GM23338 (cell line): ENCODE measurements around the gene ABCA7. TPM values are rescaled to one million over a fixed set of nuclear protein-coding genes. Genes with fewer than 3 reads are reported as not detected.

Experiments
- ATAC-seq: fragments of 200-7000 bp; cut with Tn5 transposase; 3 replicates; pipeline ENCODE4 v1.9.1; 2020
- DNase-seq: peaks from one replicate; pipeline ENCODE4 v3.0.0-alpha.2; 2015; ENCODE audit warnings: low spot score
- H2AFZ ChIP-seq: fragments of 200-600 bp; sonication (generic); 2 replicates; pipeline ENCODE4 v1.8.0; 2016; ENCODE audit warnings: antibody characterized with exemption, mild to moderate bottlenecking, moderate library complexity
- H3F3A ChIP-seq: fragments of 200-600 bp; sonication (generic); replicated peaks from 2 replicates; pipeline ENCODE4 v1.8.0; 2017; ENCODE audit warnings: antibody characterized with exemption, mixed run types, low read depth
- H3K27ac ChIP-seq: fragments of 200-600 bp; sonication (generic); 2 replicates; pipeline ENCODE4 v1.6.1; 2016; ENCODE audit warnings: low read depth
- H3K27me3 ChIP-seq: fragments of 200-600 bp; sonication (generic); 2 replicates; pipeline ENCODE4 v1.8.0; 2016; ENCODE audit warnings: mild to moderate bottlenecking, mixed run types, moderate library complexity; ENCODE audit not compliant: insufficient read depth
- H3K36me3 ChIP-seq: fragments of 200-600 bp; sonication (generic); 2 replicates; pipeline ENCODE4 v1.8.0; 2016; ENCODE audit warnings: mild to moderate bottlenecking; ENCODE audit not compliant: insufficient read depth
- H3K4me1 ChIP-seq: fragments of 200-600 bp; sonication (generic); 2 replicates; pipeline ENCODE4 v1.8.0; 2016; ENCODE audit warnings: mild to moderate bottlenecking, moderate library complexity; ENCODE audit not compliant: insufficient read depth
- H3K4me2 ChIP-seq: fragments of 200-600 bp; sonication (generic); 2 replicates; pipeline ENCODE4 v1.7.1; 2017; ENCODE audit warnings: mixed run types
- H3K4me3 ChIP-seq: fragments of 200-600 bp; sonication (generic); 2 replicates; pipeline ENCODE4 v1.6.1; 2016; ENCODE audit warnings: mixed run types
- H3K79me2 ChIP-seq: fragments of 200-600 bp; sonication (generic); replicated peaks from 2 replicates; pipeline ENCODE4 v1.8.0; 2017; ENCODE audit warnings: mild to moderate bottlenecking; ENCODE audit not compliant: insufficient read depth
- H3K9me2 ChIP-seq: fragments of 200-600 bp; sonication (generic); 2 replicates; pipeline ENCODE4 v1.8.0; 2017; ENCODE audit not compliant: insufficient read depth
- H4K20me1 ChIP-seq: fragments of 200-600 bp; sonication (generic); replicated peaks from 2 replicates; pipeline ENCODE4 v1.8.0; 2017; ENCODE audit warnings: mild to moderate bottlenecking; ENCODE audit not compliant: insufficient read depth
- H3K27ac Mint-ChIP-seq: 2 replicates; pipeline ENCODE4 v1.8.0; 2020; ENCODE audit warnings: inconsistent platforms, mild to moderate bottlenecking, moderate library complexity, mixed read lengths
- H3K27me3 Mint-ChIP-seq: 3 replicates; pipeline ENCODE4 v1.8.0; 2022; ENCODE audit warnings: low read depth, mild to moderate bottlenecking, moderate library complexity, mixed read lengths, inconsistent platforms; ENCODE audit not compliant: insufficient read depth, poor library complexity
- H3K36me3 Mint-ChIP-seq: 3 replicates; pipeline ENCODE4 v1.8.0; 2021; ENCODE audit warnings: low read depth, mild to moderate bottlenecking, inconsistent platforms, moderate library complexity, mixed read lengths
- H3K4me1 Mint-ChIP-seq: 3 replicates; pipeline ENCODE4 v1.8.0; 2020; ENCODE audit warnings: mild to moderate bottlenecking, inconsistent platforms, mixed read lengths
- H3K4me3 Mint-ChIP-seq: 3 replicates; pipeline ENCODE4 v1.8.0; 2021; ENCODE audit warnings: moderate library complexity, mild to moderate bottlenecking, inconsistent platforms, mixed read lengths
- H3K9me3 Mint-ChIP-seq: 3 replicates; pipeline ENCODE4 v1.8.0; 2020; ENCODE audit warnings: moderate library complexity, mild to moderate bottlenecking, inconsistent platforms, mixed read lengths
- CREB1 ChIP-seq: fragments of 250-450 bp; sonication (Bioruptor Pico); IDR thresholded peaks from 2 replicates; pipeline ENCODE4 v1.5.0; 2020; ENCODE audit warnings: low read depth, mild to moderate bottlenecking, moderate library complexity
- EZH2 ChIP-seq: fragments of 200-600 bp; sonication (generic); IDR thresholded peaks from one replicate; pipeline ENCODE4 v1.8.0; 2017; ENCODE audit warnings: antibody characterized with exemption, mild to moderate bottlenecking, low read depth; ENCODE audit not compliant: unreplicated experiment
- EZH2phosphoT487 ChIP-seq: fragments of 200-600 bp; sonication (generic); IDR thresholded peaks from one replicate; pipeline ENCODE4 v1.8.1; 2018; ENCODE audit warnings: antibody characterized with exemption; ENCODE audit not compliant: unreplicated experiment
- POLR2AphosphoS5 ChIP-seq: IDR thresholded peaks from 2 replicates; pipeline ENCODE4 v1.6.1; 2016; ENCODE audit warnings: antibody characterized with exemption, low read depth
- polyA plus RNA-seq: library from polyadenylated mRNA; unstranded; fragments of >200 nt; fragmentation: Nextera tagmentation; extraction: Ambion mirVana; gene quantifications from 2 replicates; pipeline ENCODE4 v1.2.1, GENCODE V29; 2016
- total RNA-seq: library from RNA; depleted of rRNA; stranded (reverse); fragments of >200 nt; shearing (Covaris generic); gene quantifications from 2 replicates; pipeline ENCODE4 v1.2.3, GENCODE V29; 2014

ABCA7 gene
- total and polyA plus RNA-seq, 2 experiments from 2014 or later, result 22.2 to 27.4 TPM

- H3K27me3 Mint-ChIP-seq, result peaks cover 19% of the 10 kb centered on the region
- H3K4me3 Mint-ChIP-seq, result no peak overlapping the region
- peak overlapping the region; percentile 69 for H3K27ac ChIP-seq
- TF ChIP-seq POLR2AphosphoS5, result peak; percentile 18; the same call in 1 of the 2 replicates
- TF ChIP-seq EZH2, result no peak
- H3K4me3 ChIP-seq, result no peak overlapping the region
- H3K27me3 ChIP-seq, result no peaks in the 10 kb centered on the region
- H2AFZ ChIP-seq, result no peak overlapping the region
- H3K79me2 ChIP-seq, result no peaks in the 10 kb centered on the region
- no peak for ATAC-seq
- no peaks in the 10 kb centered on the region for H3K4me1 Mint-ChIP-seq
- H4K20me1 ChIP-seq, result peaks cover 3% of the 10 kb centered on the region; the same call in 1 of the 2 replicates
- peaks cover 50% of the 10 kb centered on the region for H3K36me3 Mint-ChIP-seq
- no peaks in the 10 kb centered on the region; the same call in 2 of the 3 replicates for H3K9me3 Mint-ChIP-seq
- H3K36me3 ChIP-seq, result no peaks in the 10 kb centered on the region; the same call in 1 of the 2 replicates
- no peaks in the 10 kb centered on the region for H3K4me1 ChIP-seq
- no peak for DNase-seq
- no peak overlapping the region for H3K27ac Mint-ChIP-seq
- H3K4me2 ChIP-seq, result no peak overlapping the region
- H3K9me2 ChIP-seq, result no peaks in the 10 kb centered on the region
- peaks cover 34% of the 10 kb centered on the region; the same call in 1 of the 2 replicates for H3F3A ChIP-seq
These were observed 46.7 kb downstream of the ABCA7 start for GRCh38 chr19:1086613-1087012.

GRCh38 chr19:1087813-1088415, 48.0 kb downstream of the ABCA7 start:
- TF ChIP-seq EZH2phosphoT487 (no peak), CREB1 (CRISPR knock-in tag) (no peak)
- Mint-ChIP-seq H3K9me3 (no peaks in the 10 kb centered on the region; the same call in 2 of the 3 replicates), H3K4me1 (no peaks in the 10 kb centered on the region), H3K27ac (no peak overlapping the region), H3K4me3 (no peak overlapping the region; the same call in 2 of the 3 replicates), H3K36me3 (peaks cover 56% of the 10 kb centered on the region), H3K27me3 (peaks cover 16% of the 10 kb centered on the region)
- H3K4me3 ChIP-seq, result no peak overlapping the region
- H3K27ac ChIP-seq, result 0 out of 2 replicates have a peak overlapping the region, but pooled peaks have one; percentile 45
- H3K4me2 ChIP-seq, result no peak overlapping the region
- H3K4me1 ChIP-seq, result no peaks in the 10 kb centered on the region
- H3K79me2 ChIP-seq, result peaks cover 1% of the 10 kb centered on the region
- no peak for DNase-seq
- H4K20me1 ChIP-seq, result peaks cover 9% of the 10 kb centered on the region
- no peak overlapping the region for H2AFZ ChIP-seq
- H3F3A ChIP-seq, result peaks cover 32% of the 10 kb centered on the region; the same call in 1 of the 2 replicates
- no peaks in the 10 kb centered on the region for H3K9me2 ChIP-seq
- no peak for ATAC-seq
- no peaks in the 10 kb centered on the region for H3K27me3 ChIP-seq
- peaks cover 9% of the 10 kb centered on the region; the same call in 1 of the 2 replicates for H3K36me3 ChIP-seq

GRCh38 chr19:1088416-1089010, 48.6 kb downstream of the ABCA7 start:
- no peaks in the 10 kb centered on the region; the same call in 2 of the 3 replicates for H3K9me3 Mint-ChIP-seq

More at GRCh38 chr19:1088416-1089010, 48.6 kb downstream of the ABCA7 start:
- no peak overlapping the region for H3K4me3 ChIP-seq
- no peak overlapping the region for H3K27ac Mint-ChIP-seq
- H3K9me2 ChIP-seq, result no peaks in the 10 kb centered on the region
- no peaks in the 10 kb centered on the region for H3K4me1 ChIP-seq
- no peak overlapping the region for H3K27ac ChIP-seq
- TF ChIP-seq POLR2AphosphoS5 (peak; percentile 24; the same call in 1 of the 2 replicates), EZH2 (no peak)
- no peaks in the 10 kb centered on the region for H3K27me3 ChIP-seq
- peaks cover 26% of the 10 kb centered on the region; the same call in 1 of the 2 replicates for H3F3A ChIP-seq
- DNase-seq (no peak), ATAC-seq (no peak)
- peaks cover 9% of the 10 kb centered on the region for H4K20me1 ChIP-seq
- no peak overlapping the region for H3K4me2 ChIP-seq
- H3K4me1 Mint-ChIP-seq, result peaks cover under 1% of the 10 kb centered on the region; the same call in 1 of the 3 replicates
- no peak overlapping the region for H2AFZ ChIP-seq
- H3K36me3 Mint-ChIP-seq, result peaks cover 56% of the 10 kb centered on the region
- peaks cover 7% of the 10 kb centered on the region for H3K79me2 ChIP-seq
- peaks cover 9% of the 10 kb centered on the region; the same call in 1 of the 2 replicates for H3K36me3 ChIP-seq
- peaks cover 17% of the 10 kb centered on the region for H3K27me3 Mint-ChIP-seq
- no peak overlapping the region for H3K4me3 Mint-ChIP-seq
